AG04449 (cell line): ENCODE measurements around the gene CLPTM1L.
"Not testable (repeated sequence)": the region's sequence is repeated elsewhere in the genome, so short reads cannot be mapped to it uniquely, and the experiment has no call there.

Experiments
- CTCF ChIA-PET: fragments of 350-600 bp; formaldehyde crosslinking; extraction: SDS; loops from one replicate; lab custom pipeline; 2021; ENCODE audit warnings: antibody characterized with exemption; lab: Yijun Ruan, JAX
- POLR2A ChIA-PET: fragments of 400-600, 350-600 bp; formaldehyde crosslinking; extraction: SDS; loops from one replicate; lab custom pipeline; 2020; ENCODE audit warnings: antibody characterized with exemption, inconsistent platforms; lab: Yijun Ruan, JAX
- DNase-seq: peaks from one replicate; pipeline ENCODE4 v3.0.0-alpha.2; 2010; ENCODE audit warnings: low read depth, low spot score
- H3K4me3 ChIP-seq: 2 replicates; pipeline ENCODE4 v1.5.1; 2011; ENCODE audit warnings: low read depth, mild to moderate bottlenecking, control low read depth, low read length
- CTCF ChIP-seq: IDR thresholded peaks from one replicate; pipeline ENCODE4 v1.5.1; 2011; ENCODE audit warnings: mild to moderate bottlenecking, moderate library complexity, low read length, control low read depth, inconsistent platforms; ENCODE audit not compliant: insufficient read depth; ENCODE audit errors: missing control alignments

CLPTM1L gene

GRCh38 chr5:1294206-1294834 is 50.6 kb downstream of the CLPTM1L start:
- DNase-seq, result no peak
- H3K4me3 ChIP-seq, result no peak overlapping the region
- POLR2A ChIA-PET, result no interaction called here
- no peak for TF ChIP-seq CTCF
- CTCF ChIA-PET, result no interaction called here

GRCh38 chr5:1293416-1294205 is 51.3 kb downstream of the CLPTM1L start:
- POLR2A ChIA-PET, result no interaction called here
- CTCF ChIA-PET, result no interaction called here
- H3K4me3 ChIP-seq, result no peak overlapping the region
- TF ChIP-seq CTCF, result no peak
- no peak for DNase-seq

GRCh38 chr5:1292846-1293415 is 52.0 kb downstream of the CLPTM1L start:
- DNase-seq, result no peak

GRCh38 chr5:1292139-1292538 is 52.8 kb downstream of the CLPTM1L start:
- no peak for DNase-seq
- ChIA-PET CTCF (no interaction called here), POLR2A (no interaction called here)
- no peak overlapping the region for H3K4me3 ChIP-seq
- TF ChIP-seq CTCF, result no peak

More at GRCh38 chr5:1292846-1293415, 52.0 kb downstream of the CLPTM1L start:
- H3K4me3 ChIP-seq, result no peak overlapping the region
- TF ChIP-seq CTCF, result no peak
- ChIA-PET CTCF (no interaction called here), POLR2A (no interaction called here)

GRCh38 chr5:1291611-1292080 is 53.3 kb downstream of the CLPTM1L start:
- CTCF ChIA-PET, result interaction anchor here (0.6 kb wide), 1 partner anchor 144 kb away, joined by 3 read pairs; no protein-coding TSS in a partner anchor
- no peak for TF ChIP-seq CTCF
- DNase-seq, result no peak
- POLR2A ChIA-PET, result no interaction called here
- no peak overlapping the region for H3K4me3 ChIP-seq

- DNase-seq, CTCF ChIA-PET, POLR2A ChIA-PET, H3K4me3 ChIP-seq: not testable (repeated sequence)
Measured at GRCh38 chr5:1290956-1291355, 53.9 kb downstream of the CLPTM1L start.

- DNase-seq, POLR2A ChIA-PET, H3K4me3 ChIP-seq, CTCF ChIA-PET: not testable (repeated sequence)
Measured at GRCh38 chr5:1289559-1289958, 55.3 kb downstream of the CLPTM1L start.
